HEK293 (cell line): Measurements from ENCODE around the gene HIP1.

Experiments used
- CTCF ChIA-PET: fragments of 350-600 bp; formaldehyde crosslinking; extraction: SDS; loops from one replicate; lab custom pipeline; 2021; ENCODE audit warnings: antibody characterized with exemption; lab: Yijun Ruan, JAX
- POLR2A ChIA-PET: fragments of 300-600 bp; formaldehyde crosslinking; extraction: SDS; loops from one replicate; lab custom pipeline; 2020; ENCODE audit warnings: antibody characterized with exemption, inconsistent platforms; lab: Yijun Ruan, JAX
- H3K27ac ChIP-seq: fragments of 200-500 bp; sonication (Bioruptor generic); 2 replicates; pipeline ENCODE4 v1.5.1; 2014; ENCODE audit warnings: low read depth, low read length, control low read depth, inconsistent platforms; ENCODE audit errors: extremely low read depth
- H3K36me3 ChIP-seq, 2 experiments: fragments of 200-500 bp in 1 of 2; sonication (Bioruptor generic) in 1 of 2; 1 replicate in 1 of 2; 2 replicates in 1 of 2; pipeline ENCODE4 v1.5.1; 2014 to 2017; ENCODE audit warnings: inconsistent platforms in 2 of 2, low read length in 2 of 2; ENCODE audit not compliant: control insufficient read depth in 2 of 2, insufficient read depth in 1 of 2
- H3K4me1 ChIP-seq: fragments of 200-500 bp; sonication (Bioruptor generic); 2 replicates; pipeline ENCODE4 v1.5.1; 2014; ENCODE audit warnings: mild to moderate bottlenecking, low read length, inconsistent platforms; ENCODE audit not compliant: control insufficient read depth, insufficient read depth
- H3K4me3 ChIP-seq: 2 replicates; pipeline ENCODE4 v1.5.1; 2011; ENCODE audit warnings: low read depth, mild to moderate bottlenecking, control low read depth, low read length, moderate library complexity
- H3K9me3 ChIP-seq: fragments of 200-500 bp; sonication (Bioruptor generic); 2 replicates; pipeline ENCODE4 v1.5.1; 2014; ENCODE audit warnings: low read depth, low read length, inconsistent platforms; ENCODE audit not compliant: control insufficient read depth, insufficient read depth
- FEZF1 ChIP-seq: fragments of 450-650 bp; formaldehyde crosslinking; IDR thresholded peaks from 2 replicates; pipeline ENCODE4 v1.5.1; 2016; ENCODE audit warnings: missing biosample characterization, missing genetic modification characterization
- GLIS1 ChIP-seq: fragments of 450-650 bp; formaldehyde crosslinking; IDR thresholded peaks from 2 replicates; pipeline ENCODE4 v1.5.1; 2016; ENCODE audit warnings: missing biosample characterization, missing genetic modification characterization
- OSR2 ChIP-seq: fragments of 450-650 bp; formaldehyde crosslinking; IDR thresholded peaks from 2 replicates; pipeline ENCODE4 v1.5.1; 2016; ENCODE audit warnings: missing biosample characterization, missing genetic modification characterization
- SP3 ChIP-seq: fragments of 450-650 bp; formaldehyde crosslinking; IDR thresholded peaks from 2 replicates; pipeline ENCODE4 v1.5.1; 2016; ENCODE audit warnings: missing biosample characterization, missing genetic modification characterization
- SP7 ChIP-seq: fragments of 450-650 bp; formaldehyde crosslinking; IDR thresholded peaks from 2 replicates; pipeline ENCODE4 v1.5.1; 2016; ENCODE audit warnings: missing biosample characterization, missing genetic modification characterization
- TRIM28 ChIP-seq: IDR thresholded peaks from 2 replicates; pipeline ENCODE4 v1.6.1; 2011; ENCODE audit warnings: low read length, control low read depth, borderline replicate concordance
- ZBTB17 ChIP-seq: fragments of 450-650 bp; formaldehyde crosslinking; IDR thresholded peaks from 2 replicates; pipeline ENCODE4 v1.5.1; 2016; ENCODE audit warnings: missing biosample characterization, missing genetic modification characterization
- ZBTB7A ChIP-seq: fragments of 450-650 bp; formaldehyde crosslinking; IDR thresholded peaks from 2 replicates; pipeline ENCODE4 v1.5.1; 2016; ENCODE audit warnings: low read depth, missing biosample characterization, missing genetic modification characterization
- ZEB2 ChIP-seq: fragments of 450-650 bp; formaldehyde crosslinking; IDR thresholded peaks from 2 replicates; pipeline ENCODE4 v1.5.1; 2016; ENCODE audit warnings: missing biosample characterization, missing genetic modification characterization
- ZNF214 ChIP-seq: fragments of 450-650 bp; formaldehyde crosslinking; IDR thresholded peaks from 2 replicates; pipeline ENCODE4 v1.5.1; 2017; ENCODE audit warnings: missing biosample characterization, mild to moderate bottlenecking, missing genetic modification characterization, borderline replicate concordance
- ZNF558 ChIP-seq: fragments of 450-650 bp; formaldehyde crosslinking; IDR thresholded peaks from 2 replicates; pipeline ENCODE4 v1.5.1; 2016; ENCODE audit warnings: missing biosample characterization, missing genetic modification characterization
- ZNF664 ChIP-seq: fragments of 450-650 bp; formaldehyde crosslinking; IDR thresholded peaks from 2 replicates; pipeline ENCODE4 v1.5.1; 2016; ENCODE audit warnings: missing biosample characterization, missing genetic modification characterization
- ZNF768 ChIP-seq: fragments of 450-650 bp; formaldehyde crosslinking; IDR thresholded peaks from 2 replicates; pipeline ENCODE4 v1.5.1; 2018; ENCODE audit warnings: missing biosample characterization, mild to moderate bottlenecking, missing genetic modification characterization
- TF ChIP-seq, protein P1 (sequence below): fragments of 450-650 bp; formaldehyde crosslinking; IDR thresholded peaks from 2 replicates; pipeline ENCODE4 v1.5.1; 2016; ENCODE audit warnings: missing biosample characterization, missing genetic modification characterization
- TF ChIP-seq, protein P2 (sequence below): fragments of 450-650 bp; formaldehyde crosslinking; IDR thresholded peaks from 2 replicates; pipeline ENCODE4 v1.5.1; 2017; ENCODE audit warnings: missing biosample characterization, missing genetic modification characterization
- TF ChIP-seq, protein P3 (sequence below): fragments of 450-650 bp; formaldehyde crosslinking; IDR thresholded peaks from 2 replicates; pipeline ENCODE4 v1.5.1; 2017; ENCODE audit warnings: missing biosample characterization, missing genetic modification characterization
- TF ChIP-seq, protein P4 (sequence below): fragments of 450-650 bp; formaldehyde crosslinking; IDR thresholded peaks from 2 replicates; pipeline ENCODE4 v1.5.0; 2017; ENCODE audit warnings: missing biosample characterization, missing genetic modification characterization, borderline replicate concordance
- TF ChIP-seq, protein P5 (sequence below): fragments of 450-650 bp; formaldehyde crosslinking; IDR thresholded peaks from 2 replicates; pipeline ENCODE4 v1.5.1; 2016; ENCODE audit warnings: missing biosample characterization, missing genetic modification characterization
- TF ChIP-seq, protein P6 (sequence below): fragments of 450-650 bp; formaldehyde crosslinking; IDR thresholded peaks from 2 replicates; pipeline ENCODE4 v1.5.1; 2016; ENCODE audit warnings: missing biosample characterization, missing genetic modification characterization

HIP1 gene

DNA sequence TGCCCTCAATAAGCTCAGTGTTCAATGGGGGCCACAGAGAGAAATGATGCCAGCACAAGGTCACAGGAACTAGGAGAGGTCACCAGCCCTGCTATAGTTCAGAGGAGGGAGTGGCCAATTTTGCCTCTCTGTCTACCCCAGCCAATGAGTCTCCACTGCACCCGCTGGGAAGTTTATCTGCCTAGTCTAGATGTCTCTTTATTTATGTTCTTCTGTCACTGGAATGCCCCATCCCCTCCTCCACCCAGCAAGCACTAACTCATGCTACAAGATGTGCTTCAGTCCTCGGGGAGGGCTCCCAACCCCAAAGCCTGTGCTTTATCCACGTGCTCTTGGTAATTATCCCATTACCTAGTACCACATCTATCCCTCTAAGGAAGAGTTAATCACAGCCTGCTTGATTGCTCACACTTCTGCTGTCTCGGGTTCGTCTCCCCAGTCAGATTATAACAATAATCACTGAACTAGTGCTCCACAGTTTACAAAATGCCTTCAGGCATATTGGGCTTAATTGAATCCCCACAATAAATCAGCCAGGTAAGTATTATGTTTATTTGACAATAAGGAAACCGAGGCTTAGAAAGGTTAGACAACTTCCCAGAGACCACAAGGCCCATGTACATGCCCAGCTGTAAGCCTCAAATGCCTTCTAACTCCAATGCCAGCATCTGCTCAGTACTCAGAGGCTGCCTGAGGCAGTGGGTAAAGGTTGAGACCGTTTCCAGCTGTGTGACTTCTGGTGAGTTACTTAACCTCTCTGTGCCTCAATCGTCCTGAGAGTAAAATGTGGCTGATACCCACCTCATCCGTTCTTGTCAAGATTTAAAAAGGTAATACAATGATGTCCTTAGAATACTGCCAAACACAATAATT lies 3.9 kb downstream of the HIP1 start:
- CTCF ChIA-PET, result no interaction called here
- Histone ChIP-seq H3K9me3 (no peaks in the 10 kb centered on the region), H3K4me3 (no peak overlapping the region), H3K4me1 (no peaks in the 10 kb centered on the region), H3K27ac (no peak overlapping the region), H3K36me3 (no peaks in the 10 kb centered on the region)
- TF ChIP-seq, protein P1, sequence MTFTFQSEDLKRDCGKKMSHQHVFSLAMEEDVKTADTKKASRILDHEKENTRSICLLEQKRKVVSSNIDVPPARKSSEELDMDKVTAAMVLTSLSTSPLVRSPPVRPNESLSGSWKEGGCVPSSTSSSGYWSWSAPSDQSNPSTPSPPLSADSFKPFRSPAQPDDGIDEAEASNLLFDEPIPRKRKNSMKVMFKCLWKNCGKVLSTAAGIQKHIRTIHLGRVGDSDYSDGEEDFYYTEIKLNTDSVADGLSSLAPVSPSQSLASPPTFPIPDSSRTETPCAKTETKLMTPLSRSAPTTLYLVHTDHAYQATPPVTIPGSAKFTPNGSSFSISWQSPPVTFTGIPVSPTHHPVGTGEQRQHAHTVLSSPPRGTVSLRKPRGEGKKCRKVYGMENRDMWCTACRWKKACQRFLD (tag by site-specific recombination), result no peak
- TF ChIP-seq ZNF214 (tag by site-specific recombination), result no peak
- TF ChIP-seq OSR2 (tag by site-specific recombination), result no peak
- no peak for TF ChIP-seq ZBTB7A (tag by site-specific recombination)
- 0 out of 2 replicates have a peak, but pooled peaks have one; percentile 35 for TF ChIP-seq ZEB2
- no peak for TF ChIP-seq ZNF558
- peak; percentile 74 for TF ChIP-seq FEZF1 (tag by site-specific recombination)
- TF ChIP-seq GLIS1 (tag by site-specific recombination), result peak; percentile 42; the same call in 1 of the 2 replicates
- no peak for TF ChIP-seq SP3 (tag by site-specific recombination)
- TF ChIP-seq, protein P2, sequence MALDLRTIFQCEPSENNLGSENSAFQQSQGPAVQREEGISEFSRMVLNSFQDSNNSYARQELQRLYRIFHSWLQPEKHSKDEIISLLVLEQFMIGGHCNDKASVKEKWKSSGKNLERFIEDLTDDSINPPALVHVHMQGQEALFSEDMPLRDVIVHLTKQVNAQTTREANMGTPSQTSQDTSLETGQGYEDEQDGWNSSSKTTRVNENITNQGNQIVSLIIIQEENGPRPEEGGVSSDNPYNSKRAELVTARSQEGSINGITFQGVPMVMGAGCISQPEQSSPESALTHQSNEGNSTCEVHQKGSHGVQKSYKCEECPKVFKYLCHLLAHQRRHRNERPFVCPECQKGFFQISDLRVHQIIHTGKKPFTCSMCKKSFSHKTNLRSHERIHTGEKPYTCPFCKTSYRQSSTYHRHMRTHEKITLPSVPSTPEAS (tag by site-specific recombination), result no peak
- TF ChIP-seq, protein P3, sequence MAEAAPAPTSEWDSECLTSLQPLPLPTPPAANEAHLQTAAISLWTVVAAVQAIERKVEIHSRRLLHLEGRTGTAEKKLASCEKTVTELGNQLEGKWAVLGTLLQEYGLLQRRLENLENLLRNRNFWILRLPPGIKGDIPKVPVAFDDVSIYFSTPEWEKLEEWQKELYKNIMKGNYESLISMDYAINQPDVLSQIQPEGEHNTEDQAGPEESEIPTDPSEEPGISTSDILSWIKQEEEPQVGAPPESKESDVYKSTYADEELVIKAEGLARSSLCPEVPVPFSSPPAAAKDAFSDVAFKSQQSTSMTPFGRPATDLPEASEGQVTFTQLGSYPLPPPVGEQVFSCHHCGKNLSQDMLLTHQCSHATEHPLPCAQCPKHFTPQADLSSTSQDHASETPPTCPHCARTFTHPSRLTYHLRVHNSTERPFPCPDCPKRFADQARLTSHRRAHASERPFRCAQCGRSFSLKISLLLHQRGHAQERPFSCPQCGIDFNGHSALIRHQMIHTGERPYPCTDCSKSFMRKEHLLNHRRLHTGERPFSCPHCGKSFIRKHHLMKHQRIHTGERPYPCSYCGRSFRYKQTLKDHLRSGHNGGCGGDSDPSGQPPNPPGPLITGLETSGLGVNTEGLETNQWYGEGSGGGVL (tag by site-specific recombination), result no peak
- TF ChIP-seq, protein P4, sequence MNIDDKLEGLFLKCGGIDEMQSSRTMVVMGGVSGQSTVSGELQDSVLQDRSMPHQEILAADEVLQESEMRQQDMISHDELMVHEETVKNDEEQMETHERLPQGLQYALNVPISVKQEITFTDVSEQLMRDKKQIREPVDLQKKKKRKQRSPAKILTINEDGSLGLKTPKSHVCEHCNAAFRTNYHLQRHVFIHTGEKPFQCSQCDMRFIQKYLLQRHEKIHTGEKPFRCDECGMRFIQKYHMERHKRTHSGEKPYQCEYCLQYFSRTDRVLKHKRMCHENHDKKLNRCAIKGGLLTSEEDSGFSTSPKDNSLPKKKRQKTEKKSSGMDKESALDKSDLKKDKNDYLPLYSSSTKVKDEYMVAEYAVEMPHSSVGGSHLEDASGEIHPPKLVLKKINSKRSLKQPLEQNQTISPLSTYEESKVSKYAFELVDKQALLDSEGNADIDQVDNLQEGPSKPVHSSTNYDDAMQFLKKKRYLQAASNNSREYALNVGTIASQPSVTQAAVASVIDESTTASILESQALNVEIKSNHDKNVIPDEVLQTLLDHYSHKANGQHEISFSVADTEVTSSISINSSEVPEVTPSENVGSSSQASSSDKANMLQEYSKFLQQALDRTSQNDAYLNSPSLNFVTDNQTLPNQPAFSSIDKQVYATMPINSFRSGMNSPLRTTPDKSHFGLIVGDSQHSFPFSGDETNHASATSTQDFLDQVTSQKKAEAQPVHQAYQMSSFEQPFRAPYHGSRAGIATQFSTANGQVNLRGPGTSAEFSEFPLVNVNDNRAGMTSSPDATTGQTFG (tag by site-specific recombination), result no peak
- TF ChIP-seq TRIM28, result 0 out of 2 replicates have a peak, but pooled peaks have one; percentile 62
- peak; percentile 93; the same call in 1 of the 2 replicates for TF ChIP-seq ZNF768 (tag by site-specific recombination)
- peak; percentile 96 for TF ChIP-seq SP7
- TF ChIP-seq ZBTB17, result peak; percentile 48; the same call in 1 of the 2 replicates
- POLR2A ChIA-PET, result no interaction called here

DNA sequence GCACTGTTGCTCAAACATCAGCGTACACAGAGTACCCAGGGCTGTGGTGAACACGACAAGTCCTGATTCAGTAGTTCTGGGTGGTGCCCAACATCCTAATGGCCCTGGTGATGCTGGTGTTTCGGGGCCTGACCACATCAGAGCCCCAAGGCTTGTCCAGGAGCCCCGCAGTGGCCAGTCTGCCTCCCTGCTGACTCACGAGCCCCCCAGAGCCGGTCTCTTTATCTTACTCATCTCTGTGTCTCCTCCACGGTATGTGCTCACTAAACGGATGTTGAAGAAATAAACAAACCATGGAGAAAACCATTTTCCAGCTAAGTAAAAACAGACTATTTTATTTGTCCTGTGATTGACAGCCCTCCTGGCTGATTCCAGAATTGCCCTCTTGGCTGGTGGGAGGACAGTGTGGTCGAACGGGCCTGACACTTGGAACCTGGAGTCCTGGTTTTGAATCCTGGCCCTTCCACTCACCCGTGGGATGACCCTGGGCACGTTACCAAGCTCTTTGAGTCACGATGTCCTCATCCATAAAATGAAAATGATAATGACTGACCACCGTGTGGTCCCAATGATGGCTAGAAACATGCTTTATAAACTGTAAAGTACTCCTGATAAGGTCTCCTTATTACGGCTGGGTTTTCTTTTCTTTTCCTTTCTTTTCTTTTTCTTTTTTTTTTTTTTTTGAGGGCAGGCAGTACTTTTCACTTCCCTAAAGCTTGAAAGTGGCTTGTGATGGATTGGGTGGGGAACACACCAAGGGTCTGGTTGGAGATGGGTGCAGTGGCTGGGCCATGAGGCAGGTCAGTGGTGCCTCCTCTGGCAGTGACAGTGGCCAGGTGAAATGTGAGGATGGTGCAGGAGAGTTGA lies 5.7 kb downstream of the HIP1 start:
- no peak overlapping the region for H3K27ac ChIP-seq
- H3K4me3 ChIP-seq, result no peak overlapping the region
- ChIA-PET POLR2A (no interaction called here), CTCF (no interaction called here)
- no peaks in the 10 kb centered on the region for H3K9me3 ChIP-seq
- H3K4me1 ChIP-seq, result no peaks in the 10 kb centered on the region; the same call in 1 of the 2 replicates
- H3K36me3 ChIP-seq, result no peaks in the 10 kb centered on the region
- TF ChIP-seq, protein P5, sequence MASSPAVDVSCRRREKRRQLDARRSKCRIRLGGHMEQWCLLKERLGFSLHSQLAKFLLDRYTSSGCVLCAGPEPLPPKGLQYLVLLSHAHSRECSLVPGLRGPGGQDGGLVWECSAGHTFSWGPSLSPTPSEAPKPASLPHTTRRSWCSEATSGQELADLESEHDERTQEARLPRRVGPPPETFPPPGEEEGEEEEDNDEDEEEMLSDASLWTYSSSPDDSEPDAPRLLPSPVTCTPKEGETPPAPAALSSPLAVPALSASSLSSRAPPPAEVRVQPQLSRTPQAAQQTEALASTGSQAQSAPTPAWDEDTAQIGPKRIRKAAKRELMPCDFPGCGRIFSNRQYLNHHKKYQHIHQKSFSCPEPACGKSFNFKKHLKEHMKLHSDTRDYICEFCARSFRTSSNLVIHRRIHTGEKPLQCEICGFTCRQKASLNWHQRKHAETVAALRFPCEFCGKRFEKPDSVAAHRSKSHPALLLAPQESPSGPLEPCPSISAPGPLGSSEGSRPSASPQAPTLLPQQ, result no peak
- 0 out of 2 replicates have a peak, but pooled peaks have one; percentile 28 for TF ChIP-seq ZNF664 (tag by site-specific recombination)
- TF ChIP-seq, protein P6, sequence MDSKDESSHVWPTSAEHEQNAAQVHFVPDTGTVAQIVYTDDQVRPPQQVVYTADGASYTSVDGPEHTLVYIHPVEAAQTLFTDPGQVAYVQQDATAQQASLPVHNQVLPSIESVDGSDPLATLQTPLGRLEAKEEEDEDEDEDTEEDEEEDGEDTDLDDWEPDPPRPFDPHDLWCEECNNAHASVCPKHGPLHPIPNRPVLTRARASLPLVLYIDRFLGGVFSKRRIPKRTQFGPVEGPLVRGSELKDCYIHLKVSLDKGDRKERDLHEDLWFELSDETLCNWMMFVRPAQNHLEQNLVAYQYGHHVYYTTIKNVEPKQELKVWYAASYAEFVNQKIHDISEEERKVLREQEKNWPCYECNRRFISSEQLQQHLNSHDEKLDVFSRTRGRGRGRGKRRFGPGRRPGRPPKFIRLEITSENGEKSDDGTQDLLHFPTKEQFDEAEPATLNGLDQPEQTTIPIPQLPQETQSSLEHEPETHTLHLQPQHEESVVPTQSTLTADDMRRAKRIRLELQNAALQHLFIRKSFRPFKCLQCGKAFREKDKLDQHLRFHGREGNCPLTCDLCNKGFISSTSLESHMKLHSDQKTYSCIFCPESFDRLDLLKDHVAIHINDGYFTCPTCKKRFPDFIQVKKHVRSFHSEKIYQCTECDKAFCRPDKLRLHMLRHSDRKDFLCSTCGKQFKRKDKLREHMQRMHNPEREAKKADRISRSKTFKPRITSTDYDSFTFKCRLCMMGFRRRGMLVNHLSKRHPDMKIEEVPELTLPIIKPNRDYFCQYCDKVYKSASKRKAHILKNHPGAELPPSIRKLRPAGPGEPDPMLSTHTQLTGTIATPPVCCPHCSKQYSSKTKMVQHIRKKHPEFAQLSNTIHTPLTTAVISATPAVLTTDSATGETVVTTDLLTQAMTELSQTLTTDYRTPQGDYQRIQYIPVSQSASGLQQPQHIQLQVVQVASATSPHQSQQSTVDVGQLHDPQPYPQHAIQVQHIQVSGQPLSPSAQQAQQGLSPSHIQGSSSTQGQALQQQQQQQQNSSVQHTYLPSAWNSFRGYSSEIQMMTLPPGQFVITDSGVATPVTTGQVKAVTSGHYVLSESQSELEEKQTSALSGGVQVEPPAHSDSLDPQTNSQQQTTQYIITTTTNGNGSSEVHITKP (tag by site-specific recombination), result peak; percentile 46
